Stimulated activated CD8-positive, alpha-beta memory T cell treated with anti-CD3 and anti-CD28 coated beads, Interleukin-15, amount 100 ng/mL, for 4 hours (primary cell): ENCODE measurements around the gene APOBEC3F.
"Not testable (repeated sequence)": the region's sequence is repeated elsewhere in the genome, so short reads cannot be mapped to it uniquely, and the experiment has no call there.

Experiments used
- DNase-seq, 2 donors: peaks; one replicate each; pipeline ENCODE4 v3.0.0-alpha.2; 2020; ENCODE audit warnings: low read depth in 2 of 2

APOBEC3F gene

GRCh38 chr22:39027717-39028116, 12.9 kb upstream of the APOBEC3F start:
- DNase-seq, result no peak

GRCh38 chr22:39028281-39028680, 12.4 kb upstream of the APOBEC3F start:
- DNase-seq, result no peak

GRCh38 chr22:39029227-39029626, 11.4 kb upstream of the APOBEC3F start:
- no peak for DNase-seq

GRCh38 chr22:39030705-39031104, 10.0 kb upstream of the APOBEC3F start:
- no peak for DNase-seq

- DNase-seq, result not testable (repeated sequence)
Observed at GRCh38 chr22:39031434-39032295, 9.0 kb upstream of the APOBEC3F start.

GRCh38 chr22:39037071-39037470, 3.6 kb upstream of the APOBEC3F start:
- not testable (repeated sequence) for DNase-seq

GRCh38 chr22:39039306-39040126, 1.1 kb upstream of the APOBEC3F start:
- no peak for DNase-seq

GRCh38 chr22:39040155-39040537, 518 bp upstream of the APOBEC3F start:
- DNase-seq, result not testable (repeated sequence)

GRCh38 chr22:39041908-39042307, 1.2 kb downstream of the APOBEC3F start:
- DNase-seq, result no peak

- DNase-seq, result not testable (repeated sequence)
Observed at GRCh38 chr22:39043063-39043462, 2.4 kb downstream of the APOBEC3F start.

- not testable (repeated sequence) for DNase-seq
Observed at GRCh38 chr22:39045136-39045535, 4.5 kb downstream of the APOBEC3F start.

- not testable (repeated sequence) for DNase-seq
Observed at GRCh38 chr22:39049486-39049885, 8.8 kb downstream of the APOBEC3F start.

GRCh38 chr22:39051844-39052495, 11.3 kb downstream of the APOBEC3F start:
- DNase-seq, result not testable (repeated sequence)

GRCh38 chr22:39055658-39056057, 15.0 kb downstream of the APOBEC3F start:
- no peak for DNase-seq

- not testable (repeated sequence) for DNase-seq
Observed at GRCh38 chr22:39061290-39061689, 20.6 kb downstream of the APOBEC3F start.

- not testable (repeated sequence) for DNase-seq
Observed at GRCh38 chr22:39061951-39062350, 21.3 kb downstream of the APOBEC3F start.

GRCh38 chr22:39063904-39064303, 23.2 kb downstream of the APOBEC3F start:
- not testable (repeated sequence) for DNase-seq

GRCh38 chr22:39066442-39067276, 26.0 kb downstream of the APOBEC3F start:
- not testable (repeated sequence) for DNase-seq

GRCh38 chr22:39068033-39068785, 27.5 kb downstream of the APOBEC3F start:
- no peak for DNase-seq

- DNase-seq, result no peak
Observed at GRCh38 chr22:39070186-39070585, 29.5 kb downstream of the APOBEC3F start.
